HG03354 (cell line): ENCODE results near the gene SHF.
"Not testable (repeated sequence)": the region's sequence is repeated elsewhere in the genome, so short reads cannot be mapped to it uniquely, and the experiment has no call there.

Experiments used
- ATAC-seq: cut with Tn5 transposase; IDR thresholded peaks from one replicate; pipeline ENCODE4 v1.9.1; 2021; ENCODE audit warnings: mild to moderate bottlenecking; ENCODE audit not compliant: unreplicated experiment, poor library complexity, severe bottlenecking

The SHF gene

GRCh38 chr15:45150481-45150880 is 37.3 kb downstream of the SHF start:
- no peak for ATAC-seq

- no peak for ATAC-seq
Measured at GRCh38 chr15:45149060-45149459, 38.7 kb downstream of the SHF start.

- no peak for ATAC-seq
Measured at GRCh38 chr15:45148076-45149059, 39.4 kb downstream of the SHF start.

GRCh38 chr15:45147606-45148005 is 40.2 kb downstream of the SHF start:
- no peak for ATAC-seq

- ATAC-seq: no peak
Measured at GRCh38 chr15:45146405-45146804, 41.4 kb downstream of the SHF start.

GRCh38 chr15:45144775-45145174 is 43.0 kb downstream of the SHF start:
- ATAC-seq: no peak

- no peak for ATAC-seq
Measured at GRCh38 chr15:45143946-45144345, 43.8 kb downstream of the SHF start.

GRCh38 chr15:45143056-45143455 is 44.7 kb downstream of the SHF start:
- ATAC-seq: no peak

- ATAC-seq: no peak
Measured at GRCh38 chr15:45141386-45141785, 46.4 kb downstream of the SHF start.

GRCh38 chr15:45140557-45141250 is 47.1 kb downstream of the SHF start:
- no peak for ATAC-seq

- no peak for ATAC-seq
Measured at GRCh38 chr15:45139770-45140169, 48.0 kb downstream of the SHF start.

GRCh38 chr15:45138814-45139765 is 48.7 kb downstream of the SHF start:
- no peak for ATAC-seq

- no peak for ATAC-seq
Measured at GRCh38 chr15:45137703-45138102, 50.1 kb downstream of the SHF start.

GRCh38 chr15:45136378-45136764 is 51.4 kb downstream of the SHF start:
- ATAC-seq: no peak

GRCh38 chr15:45135705-45136377 is 51.9 kb downstream of the SHF start:
- ATAC-seq: not testable (repeated sequence)

GRCh38 chr15:45134682-45135604 is 52.8 kb downstream of the SHF start:
- ATAC-seq: no peak

- no peak for ATAC-seq
Measured at GRCh38 chr15:45134046-45134445, 53.7 kb downstream of the SHF start.

- no peak for ATAC-seq
Measured at GRCh38 chr15:45133561-45133920, 54.2 kb downstream of the SHF start.
